HuH-7 (cell line): ENCODE measurements around the gene CDKN2A.
"Not testable (repeated sequence)": the region's sequence is repeated elsewhere in the genome, so short reads cannot be mapped to it uniquely, and the experiment has no call there.

Experiments
- DNase-seq: peaks from one replicate; pipeline ENCODE4 v3.0.0; 2011; ENCODE audit warnings: low spot score

Gene CDKN2A

GRCh38 chr9:21982391-21982790, 11.8 kb downstream of the CDKN2A start:
- no peak for DNase-seq

- no peak for DNase-seq
Observed at GRCh38 chr9:21976334-21976875, 17.8 kb downstream of the CDKN2A start.

GRCh38 chr9:21974722-21975409, 19.3 kb downstream of the CDKN2A start:
- no peak for DNase-seq

GRCh38 chr9:21974343-21974721, 19.9 kb downstream of the CDKN2A start:
- DNase-seq, result no peak

- no peak for DNase-seq
Observed at GRCh38 chr9:21972361-21972760, 21.8 kb downstream of the CDKN2A start.

- no peak for DNase-seq
Observed at GRCh38 chr9:21970800-21971640, 23.2 kb downstream of the CDKN2A start.

- no peak for DNase-seq
Observed at GRCh38 chr9:21969951-21970799, 24.0 kb downstream of the CDKN2A start.

- DNase-seq, result no peak
Observed at GRCh38 chr9:21969011-21969940, 24.9 kb downstream of the CDKN2A start.

- DNase-seq, result no peak
Observed at GRCh38 chr9:21968331-21969010, 25.7 kb downstream of the CDKN2A start.

- DNase-seq, result no peak
Observed at GRCh38 chr9:21967702-21968101, 26.5 kb downstream of the CDKN2A start.

- no peak for DNase-seq
Observed at GRCh38 chr9:21967169-21967568, 27.0 kb downstream of the CDKN2A start.

- DNase-seq, result no peak
Observed at GRCh38 chr9:21966140-21966851, 27.9 kb downstream of the CDKN2A start.

GRCh38 chr9:21965401-21965951, 28.7 kb downstream of the CDKN2A start:
- DNase-seq, result peak; percentile 88

- DNase-seq, result peak; percentile 58
Observed at GRCh38 chr9:21964925-21965385, 29.2 kb downstream of the CDKN2A start.

- no peak for DNase-seq
Observed at GRCh38 chr9:21961569-21961968, 32.6 kb downstream of the CDKN2A start.

- not testable (repeated sequence) for DNase-seq
Observed at GRCh38 chr9:21959268-21959667, 34.9 kb downstream of the CDKN2A start.

- DNase-seq, result no peak
Observed at GRCh38 chr9:21958833-21959232, 35.4 kb downstream of the CDKN2A start.

- no peak for DNase-seq
Observed at GRCh38 chr9:21945606-21946005, 48.6 kb downstream of the CDKN2A start.

- no peak for DNase-seq
Observed at GRCh38 chr9:21943464-21943863, 50.7 kb downstream of the CDKN2A start.
